ENCODE measurements around the gene REEP3.

DNA sequence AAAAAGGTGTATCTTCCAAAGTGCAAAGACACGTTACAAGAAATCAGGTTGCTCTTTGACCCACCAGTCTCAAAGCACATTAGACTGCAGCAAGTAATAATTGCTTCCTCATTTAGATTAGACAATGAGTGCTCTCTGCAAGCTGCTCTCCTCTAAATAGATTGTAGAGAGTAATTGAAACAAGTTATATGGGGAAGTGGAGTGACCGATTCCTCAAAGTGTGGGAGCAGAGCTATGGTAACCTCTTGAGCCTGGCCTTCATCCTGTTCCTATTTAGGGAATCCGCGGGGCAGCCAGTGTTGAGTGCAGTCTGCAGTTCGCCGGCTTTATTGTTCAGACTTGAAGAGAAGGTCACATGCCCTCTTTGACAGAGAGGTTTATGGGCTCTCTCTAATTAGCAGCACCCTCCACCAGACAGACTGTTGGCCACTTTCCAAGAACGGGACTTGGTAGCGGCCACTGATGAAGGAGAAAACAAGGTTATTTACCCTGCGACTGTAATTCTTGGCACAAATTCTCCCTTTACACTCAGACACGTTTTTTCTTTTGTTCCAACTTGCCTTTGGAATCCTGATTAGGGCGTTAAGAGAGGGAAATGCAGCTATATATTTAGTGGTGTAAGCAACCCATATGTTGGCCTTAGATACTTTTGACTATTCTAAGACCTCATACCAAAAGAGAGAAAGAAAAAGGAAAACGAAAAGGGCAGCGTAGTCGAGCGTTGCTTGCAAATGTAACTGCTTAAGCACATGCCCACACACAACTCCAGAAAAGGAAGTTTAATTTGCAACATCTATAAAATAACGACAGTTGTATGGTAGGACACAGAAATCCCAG lies 107.5 kb downstream of the REEP3 start:
- TF ChIP-seq, protein P1, sequence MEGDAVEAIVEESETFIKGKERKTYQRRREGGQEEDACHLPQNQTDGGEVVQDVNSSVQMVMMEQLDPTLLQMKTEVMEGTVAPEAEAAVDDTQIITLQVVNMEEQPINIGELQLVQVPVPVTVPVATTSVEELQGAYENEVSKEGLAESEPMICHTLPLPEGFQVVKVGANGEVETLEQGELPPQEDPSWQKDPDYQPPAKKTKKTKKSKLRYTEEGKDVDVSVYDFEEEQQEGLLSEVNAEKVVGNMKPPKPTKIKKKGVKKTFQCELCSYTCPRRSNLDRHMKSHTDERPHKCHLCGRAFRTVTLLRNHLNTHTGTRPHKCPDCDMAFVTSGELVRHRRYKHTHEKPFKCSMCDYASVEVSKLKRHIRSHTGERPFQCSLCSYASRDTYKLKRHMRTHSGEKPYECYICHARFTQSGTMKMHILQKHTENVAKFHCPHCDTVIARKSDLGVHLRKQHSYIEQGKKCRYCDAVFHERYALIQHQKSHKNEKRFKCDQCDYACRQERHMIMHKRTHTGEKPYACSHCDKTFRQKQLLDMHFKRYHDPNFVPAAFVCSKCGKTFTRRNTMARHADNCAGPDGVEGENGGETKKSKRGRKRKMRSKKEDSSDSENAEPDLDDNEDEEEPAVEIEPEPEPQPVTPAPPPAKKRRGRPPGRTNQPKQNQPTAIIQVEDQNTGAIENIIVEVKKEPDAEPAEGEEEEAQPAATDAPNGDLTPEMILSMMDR (IDR thresholded peaks at IDR 0.05): no peak
- TF ChIP-seq SIN3A (IDR thresholded peaks at IDR 0.05; ENCODE audit: borderline replicate concordance, insufficient read depth, low read depth, low read length) (no peak), TCF7L2 (IDR thresholded peaks at IDR 0.05; ENCODE audit: low read depth, low read length) (no peak)
- TF ChIP-seq, protein P2, sequence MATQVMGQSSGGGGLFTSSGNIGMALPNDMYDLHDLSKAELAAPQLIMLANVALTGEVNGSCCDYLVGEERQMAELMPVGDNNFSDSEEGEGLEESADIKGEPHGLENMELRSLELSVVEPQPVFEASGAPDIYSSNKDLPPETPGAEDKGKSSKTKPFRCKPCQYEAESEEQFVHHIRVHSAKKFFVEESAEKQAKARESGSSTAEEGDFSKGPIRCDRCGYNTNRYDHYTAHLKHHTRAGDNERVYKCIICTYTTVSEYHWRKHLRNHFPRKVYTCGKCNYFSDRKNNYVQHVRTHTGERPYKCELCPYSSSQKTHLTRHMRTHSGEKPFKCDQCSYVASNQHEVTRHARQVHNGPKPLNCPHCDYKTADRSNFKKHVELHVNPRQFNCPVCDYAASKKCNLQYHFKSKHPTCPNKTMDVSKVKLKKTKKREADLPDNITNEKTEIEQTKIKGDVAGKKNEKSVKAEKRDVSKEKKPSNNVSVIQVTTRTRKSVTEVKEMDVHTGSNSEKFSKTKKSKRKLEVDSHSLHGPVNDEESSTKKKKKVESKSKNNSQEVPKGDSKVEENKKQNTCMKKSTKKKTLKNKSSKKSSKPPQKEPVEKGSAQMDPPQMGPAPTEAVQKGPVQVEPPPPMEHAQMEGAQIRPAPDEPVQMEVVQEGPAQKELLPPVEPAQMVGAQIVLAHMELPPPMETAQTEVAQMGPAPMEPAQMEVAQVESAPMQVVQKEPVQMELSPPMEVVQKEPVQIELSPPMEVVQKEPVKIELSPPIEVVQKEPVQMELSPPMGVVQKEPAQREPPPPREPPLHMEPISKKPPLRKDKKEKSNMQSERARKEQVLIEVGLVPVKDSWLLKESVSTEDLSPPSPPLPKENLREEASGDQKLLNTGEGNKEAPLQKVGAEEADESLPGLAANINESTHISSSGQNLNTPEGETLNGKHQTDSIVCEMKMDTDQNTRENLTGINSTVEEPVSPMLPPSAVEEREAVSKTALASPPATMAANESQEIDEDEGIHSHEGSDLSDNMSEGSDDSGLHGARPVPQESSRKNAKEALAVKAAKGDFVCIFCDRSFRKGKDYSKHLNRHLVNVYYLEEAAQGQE (IDR thresholded peaks at IDR 0.05; ENCODE audit: insufficient read depth in 1 of 2, low read depth in 2 of 2, low read length in 1 of 2): no peak
